Fibroblast of skin of left quadriceps (primary cell): Measurements from ENCODE around the gene FMO3.

Experiments used
- DNase-seq, 2 experiments: peaks; one replicate each; pipeline ENCODE4 v3.0.0-alpha.2; 2013; ENCODE audit warnings: low read depth in 2 of 2

Gene FMO3

GRCh38 chr1:171159148-171159547 is 68.4 kb downstream of the FMO3 start:
- no peak for DNase-seq

- DNase-seq: no peak
These were observed 69.5 kb downstream of the FMO3 start for GRCh38 chr1:171160211-171160610.

- no peak for DNase-seq
These were observed 70.1 kb downstream of the FMO3 start for GRCh38 chr1:171160639-171161354.

GRCh38 chr1:171161431-171161830 is 70.7 kb downstream of the FMO3 start:
- DNase-seq: no peak

GRCh38 chr1:171166361-171166760 is 75.7 kb downstream of the FMO3 start:
- DNase-seq: no peak
